Gastrocnemius medialis (tissue), 4 donors: ENCODE measurements around the gene UPK1A. TPM values are rescaled to one million over a fixed set of nuclear protein-coding genes. Genes with fewer than 3 reads are reported as not detected.

Experiments used
- ATAC-seq, 2 donors: fragments of 150-250 bp; one replicate each; pipeline ENCODE4 v1.9.1; 2016
- DNase-seq, 2 donors: peaks; one replicate each; pipeline ENCODE4 v3.0.0-alpha.2; 2019
- H3K27ac ChIP-seq, 4 donors: fragments of 200-600 bp; sonication (generic); 1 replicate in 1 of 4; 2 replicates in 3 of 4; pipeline ENCODE4 v1.5.1; 2016 to 2018; ENCODE audit warnings: mild to moderate bottlenecking in 2 of 4, moderate library complexity in 1 of 4
- H3K27me3 ChIP-seq, 3 donors: fragments of 200-600 bp; sonication (generic) in 2 of 3; 1 replicate in 1 of 3; 2 replicates in 2 of 3; pipeline versions ENCODE4 v1.5.1 to v1.6.0; 2016 to 2019; ENCODE audit warnings: mild to moderate bottlenecking in 1 of 3, moderate library complexity in 1 of 3
- H3K36me3 ChIP-seq, 2 donors: fragments of 200-600 bp; sonication (generic) in 1 of 2; one replicate each; pipeline ENCODE4 v1.5.1; 2017 to 2018
- H3K4me1 ChIP-seq, 2 donors: fragments of 200-600 bp; sonication (generic) in 1 of 2; one replicate each; pipeline ENCODE4 v1.5.1; 2016 to 2017; ENCODE audit warnings: mild to moderate bottlenecking in 2 of 2
- H3K4me3 ChIP-seq, 4 donors: fragments of 200-600 bp; sonication (generic) in 3 of 4; 1 replicate in 1 of 4; 2 replicates in 3 of 4; pipeline ENCODE4 v1.5.1; 2016 to 2019; ENCODE audit warnings: mild to moderate bottlenecking in 2 of 4
- H3K9me3 ChIP-seq, 3 donors: fragments of 200-600 bp; sonication (generic) in 2 of 3; 1 replicate in 1 of 3; 2 replicates in 2 of 3; pipeline ENCODE4 v1.5.1; 2016 to 2019
- POLR2A ChIP-seq, 2 donors: fragments of 450-650 bp; IDR thresholded peaks; one replicate each; pipeline ENCODE4 v1.6.1; 2017; ENCODE audit warnings: antibody characterized with exemption in 2 of 2, mild to moderate bottlenecking in 2 of 2, moderate library complexity in 2 of 2
- in situ Hi-C, 4 donors: fragments of 200-750 bp; cut with MboI; loops; one replicate each; pipeline versions ENCODE4 v1.15.0 to v1.8.0; 2017; ENCODE audit warnings: low sequenced_read_pairs in 4 of 4
- intact Hi-C: fragments of 100-400 bp; cut with DNase I; formaldehyde crosslinking; loops from one replicate; pipeline ENCODE4 v1.15.1; 2023; ENCODE audit warnings: low total_unique reads
- total RNA-seq, 4 donors: library from RNA; depleted of rRNA; stranded (reverse); fragments of >200 nt; gene quantifications; one replicate each; pipeline versions ENCODE4 v1.1.0 to v1.2.3, GENCODE V29; 2016
- TF ChIP-seq, protein P1 (sequence below), 5 experiments: fragments of 450-650 bp in 3 of 5; fragments of 200-600 bp in 2 of 5; sonication (generic) in 2 of 5; IDR thresholded peaks in 4 of 5; conservative IDR thresholded peaks in 1 of 5; 1 replicate in 4 of 5; 2 replicates in 1 of 5; pipeline ENCODE4 v1.5.1; 2016 to 2019; ENCODE audit warnings: antibody characterized with exemption in 5 of 5, mild to moderate bottlenecking in 3 of 5, moderate library complexity in 3 of 5

The UPK1A gene
- total RNA-seq, 4 donors from 2014 or later = not detected

DNA sequence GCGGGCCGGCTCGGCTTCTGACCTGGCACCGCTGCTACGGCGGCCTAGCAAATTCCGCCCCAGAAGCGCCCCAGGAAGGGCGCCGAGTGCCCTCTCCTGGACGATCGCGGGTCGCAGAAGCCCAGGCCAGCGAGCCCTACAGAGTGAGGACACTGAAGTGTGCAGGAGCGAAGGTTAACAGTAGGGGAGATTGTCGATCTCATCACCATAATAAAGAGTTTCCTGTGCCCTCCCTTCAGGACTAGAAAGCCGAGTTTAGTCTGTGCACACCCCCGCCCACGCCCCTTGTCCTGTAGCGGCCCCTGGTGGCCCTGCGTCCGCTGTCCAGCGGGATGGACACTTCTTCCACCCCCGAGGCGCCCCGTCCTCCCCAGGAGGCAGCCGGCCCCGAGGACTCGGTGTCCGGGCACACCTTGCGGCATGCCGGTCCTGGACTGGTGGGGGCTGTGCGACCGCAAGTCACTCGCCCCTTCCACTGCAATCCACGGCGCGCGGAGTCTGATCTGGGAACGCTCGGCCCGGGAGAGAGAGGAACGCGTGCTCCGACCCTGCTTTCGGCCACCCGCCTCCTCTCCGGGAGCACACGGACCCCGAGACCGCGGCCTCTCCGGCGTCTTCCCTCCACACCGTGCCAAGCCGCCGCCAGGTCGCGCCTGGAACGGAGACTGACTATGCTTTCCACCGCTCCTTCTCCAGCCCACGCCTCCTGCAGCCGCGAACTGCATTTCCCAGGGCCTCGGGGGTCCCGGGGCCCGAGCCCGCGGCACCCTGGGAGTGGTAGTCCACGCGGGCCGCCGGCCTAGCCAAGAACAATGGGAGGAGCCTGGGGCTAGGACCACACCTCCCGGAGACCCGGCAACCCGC is 50.7 kb downstream of the UPK1A start:
- in situ Hi-C loops = loop anchor here in 3 of 4 donors (10.0 to 25.0 kb wide), 3 partner anchors 172 to 218 kb away; partner anchors contain the start of genes TMEM147 (in 2 of the 3), GAPDHS (in 1 of the 3), LRFN3 (in 1 of the 3) and SBSN (in 1 of the 3)
- peak overlapping the region; percentile 92 to 99 (median 96) for H3K4me3 ChIP-seq
- H3K36me3 ChIP-seq = peaks cover 0 to 21% of the 10 kb centered on the region in 2 donors
- H3K4me1 ChIP-seq = peaks cover 21 to 25% of the 10 kb centered on the region in 2 donors
- ATAC-seq = peak; percentile 82 to 84
- peak overlapping the region; percentile 84 to 95 (median 92) for H3K27ac ChIP-seq
- intact Hi-C loops = loop anchor here (1.0 to 2.0 kb wide), 10 partner anchors 15 to 214 kb away; partner anchors contain the start of genes COX6B1, HAUS5, PSENEN and TMEM147
- no peaks in the 10 kb centered on the region for H3K9me3 ChIP-seq
- H3K27me3 ChIP-seq = no peaks in the 10 kb centered on the region
- DNase-seq = peak; percentile 75 to 82
- TF ChIP-seq, protein P1, sequence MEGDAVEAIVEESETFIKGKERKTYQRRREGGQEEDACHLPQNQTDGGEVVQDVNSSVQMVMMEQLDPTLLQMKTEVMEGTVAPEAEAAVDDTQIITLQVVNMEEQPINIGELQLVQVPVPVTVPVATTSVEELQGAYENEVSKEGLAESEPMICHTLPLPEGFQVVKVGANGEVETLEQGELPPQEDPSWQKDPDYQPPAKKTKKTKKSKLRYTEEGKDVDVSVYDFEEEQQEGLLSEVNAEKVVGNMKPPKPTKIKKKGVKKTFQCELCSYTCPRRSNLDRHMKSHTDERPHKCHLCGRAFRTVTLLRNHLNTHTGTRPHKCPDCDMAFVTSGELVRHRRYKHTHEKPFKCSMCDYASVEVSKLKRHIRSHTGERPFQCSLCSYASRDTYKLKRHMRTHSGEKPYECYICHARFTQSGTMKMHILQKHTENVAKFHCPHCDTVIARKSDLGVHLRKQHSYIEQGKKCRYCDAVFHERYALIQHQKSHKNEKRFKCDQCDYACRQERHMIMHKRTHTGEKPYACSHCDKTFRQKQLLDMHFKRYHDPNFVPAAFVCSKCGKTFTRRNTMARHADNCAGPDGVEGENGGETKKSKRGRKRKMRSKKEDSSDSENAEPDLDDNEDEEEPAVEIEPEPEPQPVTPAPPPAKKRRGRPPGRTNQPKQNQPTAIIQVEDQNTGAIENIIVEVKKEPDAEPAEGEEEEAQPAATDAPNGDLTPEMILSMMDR (IDR thresholded peaks at IDR 0.05 in 4 of 5, conservative IDR thresholded peaks at IDR 0.05 in 1 of 5) = peak; percentile 97 to 99 (median 98)
- TF ChIP-seq POLR2A (IDR thresholded peaks at IDR 0.05) = peak; percentile 45 to 48

DNA sequence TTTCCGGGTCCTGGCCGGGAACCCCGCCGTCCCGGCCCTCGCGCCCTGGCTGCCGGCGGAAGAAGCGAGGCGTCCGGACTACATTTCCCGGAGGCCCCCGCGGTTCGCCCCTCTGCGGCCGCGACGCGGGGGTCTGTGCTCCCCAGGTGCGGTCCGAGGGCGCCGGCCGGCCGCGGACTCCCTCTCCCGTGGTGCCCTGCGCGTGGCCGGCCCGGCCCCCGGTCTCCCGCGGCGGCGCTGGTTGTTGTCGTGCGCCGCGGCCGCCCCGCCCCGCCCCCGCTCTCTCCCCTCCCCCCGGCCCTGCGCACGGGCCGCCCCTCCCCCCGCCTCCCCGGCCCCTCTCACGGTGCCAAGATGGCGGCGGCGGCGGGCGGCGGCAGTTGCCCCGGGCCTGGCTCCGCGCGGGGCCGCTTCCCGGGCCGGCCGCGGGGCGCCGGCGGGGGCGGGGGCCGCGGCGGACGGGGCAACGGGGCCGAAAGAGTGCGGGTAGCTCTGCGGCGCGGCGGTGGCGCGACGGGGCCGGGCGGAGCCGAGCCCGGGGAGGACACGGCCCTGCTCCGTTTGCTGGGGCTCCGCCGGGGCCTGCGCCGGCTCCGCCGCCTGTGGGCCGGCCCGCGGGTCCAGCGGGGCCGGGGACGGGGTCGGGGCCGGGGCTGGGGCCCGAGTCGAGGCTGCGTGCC is 51.5 kb downstream of the UPK1A start, which contains the start of gene KMT2B:
KMT2B (plus strand) TSS at position 339 of the 680 bp plus-strand sequence; CDS start at position 355, 16 bp downstream.
- no peaks in the 10 kb centered on the region for H3K27me3 ChIP-seq
- H3K27ac ChIP-seq = peak within 1 kb of the TSS; percentile 89 to 95 (median 93)
- H3K36me3 ChIP-seq = peaks cover 0 to 29% of the 10 kb centered on the region in 2 donors
- ATAC-seq (peak; percentile 70 to 71), DNase-seq (peak; percentile 92 to 95)
- H3K4me3 ChIP-seq = peak within 1 kb of the TSS; percentile 92 to 99 (median 96)
- TF ChIP-seq, protein P1 (IDR thresholded peaks at IDR 0.05 in 4 of 5, conservative IDR thresholded peaks at IDR 0.05 in 1 of 5) = no peak
- no peak for TF ChIP-seq POLR2A (IDR thresholded peaks at IDR 0.05)
- no peaks in the 10 kb centered on the region for H3K9me3 ChIP-seq
- intact Hi-C loops (loop anchor here (1.0 to 2.0 kb wide), 8 partner anchors 16 to 213 kb away; partner anchors contain the start of genes COX6B1, PSENEN, TMEM147 and U2AF1L4), in situ Hi-C loops (loop anchor here in 3 of 4 donors (10.0 to 25.0 kb wide), 3 partner anchors 173 to 217 kb away; partner anchors contain the start of genes TMEM147 (in 2 of the 3), GAPDHS (in 1 of the 3), LRFN3 (in 1 of the 3) and SBSN (in 1 of the 3))
- H3K4me1 ChIP-seq = peaks cover 21 to 25% of the 10 kb centered on the region in 2 donors

DNA sequence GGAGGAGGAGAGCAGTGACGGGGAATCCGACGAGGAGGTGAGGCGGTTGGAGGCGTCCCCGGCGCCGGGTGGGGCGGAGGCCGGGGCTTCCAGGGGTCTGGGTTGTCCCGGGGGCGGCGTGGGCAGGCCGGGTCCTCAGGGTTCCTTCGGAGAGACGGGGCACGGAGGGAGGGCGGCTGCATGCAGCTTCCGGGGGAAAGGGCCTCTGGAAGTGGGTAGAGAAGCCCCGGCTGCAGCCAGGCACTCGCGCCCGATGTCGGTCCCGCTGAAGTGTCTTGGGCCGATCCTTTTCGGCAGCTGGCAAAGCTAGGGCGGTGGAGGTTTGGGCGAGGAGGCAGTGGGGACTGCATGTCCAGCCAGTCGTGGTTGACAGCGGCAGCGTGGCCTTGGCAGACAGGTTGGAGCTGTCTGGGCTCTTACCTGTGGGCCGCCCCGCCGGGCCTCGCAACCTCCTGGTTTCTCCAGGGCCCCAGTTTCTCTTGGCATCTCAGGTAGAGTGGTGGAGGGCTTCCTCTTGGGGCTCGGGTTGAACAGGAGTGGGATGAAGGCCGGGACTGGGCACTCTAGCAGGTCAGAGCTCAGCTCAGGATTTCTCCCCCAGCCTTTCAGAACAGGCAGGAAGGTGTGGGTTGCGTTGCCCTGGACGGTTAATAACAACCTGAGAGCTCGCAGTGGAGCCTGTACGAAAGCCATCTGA is 52.2 kb downstream of the UPK1A start:
- peak; percentile 0 to 1 for ATAC-seq
- intact Hi-C loops = no loop called here
- peaks cover 5 to 35% of the 10 kb centered on the region in 2 donors for H3K36me3 ChIP-seq
- H3K27ac ChIP-seq = peak overlapping the region; percentile 88 to 92 (median 90)
- no peaks in the 10 kb centered on the region for H3K27me3 ChIP-seq
- H3K4me3 ChIP-seq = peak overlapping the region; percentile 76 to 99 (median 80)
- DNase-seq = no peak
- peaks cover 21 to 25% of the 10 kb centered on the region in 2 donors for H3K4me1 ChIP-seq
- no peaks in the 10 kb centered on the region for H3K9me3 ChIP-seq
- in situ Hi-C loops = loop anchor here in 3 of 4 donors (10.0 to 25.0 kb wide), 3 partner anchors 174 to 216 kb away; partner anchors contain the start of genes TMEM147 (in 2 of the 3), GAPDHS (in 1 of the 3), LRFN3 (in 1 of the 3) and SBSN (in 1 of the 3)
- no peak for TF ChIP-seq POLR2A (IDR thresholded peaks at IDR 0.05)
- TF ChIP-seq, protein P1 (IDR thresholded peaks at IDR 0.05 in 4 of 5, conservative IDR thresholded peaks at IDR 0.05 in 1 of 5) = no peak
